ENCODE data around the gene TULP4.
A peak's percentile ranks its signal among the peaks of the same experiment; 100 is the strongest.

Gene TULP4, protein sequence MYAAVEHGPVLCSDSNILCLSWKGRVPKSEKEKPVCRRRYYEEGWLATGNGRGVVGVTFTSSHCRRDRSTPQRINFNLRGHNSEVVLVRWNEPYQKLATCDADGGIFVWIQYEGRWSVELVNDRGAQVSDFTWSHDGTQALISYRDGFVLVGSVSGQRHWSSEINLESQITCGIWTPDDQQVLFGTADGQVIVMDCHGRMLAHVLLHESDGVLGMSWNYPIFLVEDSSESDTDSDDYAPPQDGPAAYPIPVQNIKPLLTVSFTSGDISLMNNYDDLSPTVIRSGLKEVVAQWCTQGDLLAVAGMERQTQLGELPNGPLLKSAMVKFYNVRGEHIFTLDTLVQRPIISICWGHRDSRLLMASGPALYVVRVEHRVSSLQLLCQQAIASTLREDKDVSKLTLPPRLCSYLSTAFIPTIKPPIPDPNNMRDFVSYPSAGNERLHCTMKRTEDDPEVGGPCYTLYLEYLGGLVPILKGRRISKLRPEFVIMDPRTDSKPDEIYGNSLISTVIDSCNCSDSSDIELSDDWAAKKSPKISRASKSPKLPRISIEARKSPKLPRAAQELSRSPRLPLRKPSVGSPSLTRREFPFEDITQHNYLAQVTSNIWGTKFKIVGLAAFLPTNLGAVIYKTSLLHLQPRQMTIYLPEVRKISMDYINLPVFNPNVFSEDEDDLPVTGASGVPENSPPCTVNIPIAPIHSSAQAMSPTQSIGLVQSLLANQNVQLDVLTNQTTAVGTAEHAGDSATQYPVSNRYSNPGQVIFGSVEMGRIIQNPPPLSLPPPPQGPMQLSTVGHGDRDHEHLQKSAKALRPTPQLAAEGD (N-terminal part only)

GRCh38 chr6:158312165-158312564, at the start of gene TULP4:
TULP4 (plus strand) TSS chr6:158312465; CDS start chr6:158314017, 1,552 bp downstream.
- no peak for DNase-seq

DNA sequence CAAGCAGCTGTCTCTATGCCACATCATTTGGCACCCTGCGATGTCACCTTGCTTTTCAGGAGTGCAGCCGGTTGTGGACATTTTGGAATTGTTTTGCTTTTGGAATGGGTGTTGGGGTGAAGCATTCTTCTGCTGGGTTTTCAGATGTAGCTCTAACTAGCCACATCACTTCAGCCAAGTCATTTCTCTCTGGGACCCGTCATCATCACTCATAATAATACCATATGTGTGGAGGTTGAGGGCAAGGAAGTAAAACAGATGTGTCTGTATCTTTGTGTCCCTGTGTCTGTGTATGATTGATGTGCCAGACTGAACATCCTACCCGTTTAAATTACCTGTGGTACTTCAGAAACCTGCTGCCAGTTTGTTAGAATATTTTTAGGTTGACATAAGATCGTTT, 49.5 kb upstream of the TULP4 start:
- DNase-seq = peak; percentile 82

DNA sequence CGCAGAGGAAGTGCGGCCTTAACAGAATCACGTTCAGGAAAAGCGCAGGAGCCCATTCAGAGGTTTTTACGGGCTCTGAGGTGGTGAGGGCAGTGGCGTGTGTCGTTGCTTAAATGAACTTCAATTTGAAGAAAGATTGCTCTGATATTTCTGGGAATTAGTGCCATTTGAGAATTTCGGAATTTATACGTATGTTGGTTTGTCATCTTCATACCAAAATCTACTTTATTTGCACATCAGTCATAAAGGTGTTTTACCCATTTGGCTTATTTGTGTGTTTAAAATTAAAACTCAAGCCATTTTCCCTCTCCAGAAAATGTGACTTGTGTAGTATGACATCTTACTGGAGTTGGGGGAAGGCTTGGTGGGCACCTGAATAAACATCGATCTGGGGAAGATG, 48.1 kb upstream of the TULP4 start:
- DNase-seq = no peak

GRCh38 chr6:158266131-158266530, 46.1 kb upstream of the TULP4 start:
- no peak for DNase-seq

GRCh38 chr6:158268361-158269147, 43.7 kb upstream of the TULP4 start:
- no peak for DNase-seq

DNA sequence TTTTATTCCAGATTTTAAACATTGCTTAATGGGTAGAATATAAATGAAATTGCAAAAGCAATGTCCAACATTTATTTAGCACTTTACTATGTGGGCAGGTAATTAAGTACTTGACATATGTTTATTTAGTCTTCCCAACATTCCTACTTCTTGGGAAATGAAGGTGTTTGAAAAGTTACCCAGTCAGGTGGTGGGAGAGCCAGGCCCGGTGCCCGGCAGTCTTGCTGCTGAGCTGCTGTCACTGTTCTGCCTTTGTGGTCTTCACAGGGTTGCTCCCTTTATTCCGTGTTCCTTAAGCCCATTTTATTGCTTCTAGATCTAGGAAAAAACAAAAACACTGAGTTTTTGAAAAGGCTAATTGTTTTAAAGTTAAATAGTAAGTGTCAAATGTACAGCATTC, 42.6 kb upstream of the TULP4 start:
- no peak for DNase-seq

GRCh38 chr6:158270389-158271127, 41.7 kb upstream of the TULP4 start:
- DNase-seq = no peak

DNA sequence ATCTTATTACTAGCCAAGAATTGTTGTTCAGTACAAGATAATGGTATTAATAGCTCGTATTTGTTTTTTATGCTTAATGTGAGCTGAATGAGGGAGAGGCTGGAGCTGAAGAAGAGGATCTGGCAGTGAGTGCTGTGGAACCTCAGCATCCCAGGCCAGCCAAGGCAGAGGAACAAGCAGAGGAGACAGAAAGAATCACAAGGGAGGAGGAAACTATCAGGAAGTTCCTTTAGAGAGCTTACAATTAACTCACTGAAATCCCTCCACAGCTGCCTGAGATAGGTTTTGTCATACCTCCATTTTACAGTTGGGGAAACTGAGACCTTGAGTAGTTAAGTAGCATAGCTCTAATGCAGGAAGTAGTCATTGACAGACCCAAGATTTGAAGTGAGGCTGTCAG, 39.9 kb upstream of the TULP4 start:
- no peak for DNase-seq

DNA sequence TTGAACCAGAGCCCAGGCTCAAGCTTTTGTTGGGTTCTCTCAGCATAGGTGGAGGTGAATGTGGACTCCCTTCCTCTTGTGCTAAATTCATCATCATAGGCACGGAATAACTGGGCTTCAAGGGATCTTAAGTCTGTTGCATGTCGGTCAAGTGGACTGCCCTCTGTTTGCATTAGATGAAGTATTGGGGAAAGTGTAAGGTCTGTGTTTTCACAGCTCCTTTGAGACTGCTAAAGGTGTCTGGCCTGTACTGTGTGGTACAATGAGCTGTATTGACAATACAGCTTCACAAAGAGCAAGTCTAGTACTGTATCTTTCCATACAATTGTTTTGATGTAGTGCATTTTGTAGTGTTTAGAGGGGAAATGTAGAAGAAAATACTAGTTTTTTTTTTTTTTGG, 34.3 kb upstream of the TULP4 start:
- DNase-seq = no peak

- DNase-seq = no peak
Measured at GRCh38 chr6:158279615-158280014, 32.6 kb upstream of the TULP4 start.

DNA sequence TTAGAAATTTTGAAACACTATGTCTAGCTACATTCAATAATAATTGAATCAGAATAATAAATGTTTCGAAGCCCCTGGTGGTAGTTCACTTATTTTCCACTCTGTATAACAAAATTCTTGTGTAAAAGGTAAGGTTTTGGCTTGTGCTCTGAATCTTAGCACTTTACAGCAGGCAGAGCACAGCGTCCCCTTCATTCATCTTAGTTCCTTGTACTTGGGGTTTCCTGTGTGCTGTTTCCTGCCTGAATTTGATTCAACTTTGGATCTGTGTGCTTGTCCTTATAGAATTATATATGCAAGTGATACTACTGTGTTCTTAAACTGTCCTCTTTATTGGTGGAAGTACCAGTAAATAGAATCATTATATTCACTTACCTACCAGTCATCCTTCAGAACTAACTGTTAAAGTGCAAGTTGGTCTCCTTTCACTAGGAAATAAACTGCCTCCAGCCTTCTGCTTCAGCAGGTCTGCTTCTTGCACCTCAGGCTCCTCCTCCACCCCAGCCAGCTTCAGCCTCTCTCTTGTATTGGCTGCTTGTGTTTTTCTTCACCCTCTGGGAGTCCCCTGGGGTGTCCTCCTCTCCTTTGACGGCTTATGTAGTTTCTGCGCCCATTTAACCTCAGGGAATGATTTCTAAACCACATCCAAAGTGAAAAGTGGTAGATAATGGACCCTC, 28.8 kb upstream of the TULP4 start:
- peak; percentile 61 for DNase-seq

- DNase-seq = peak; percentile 57
Measured at GRCh38 chr6:158284007-158284875, 28.0 kb upstream of the TULP4 start.

DNA sequence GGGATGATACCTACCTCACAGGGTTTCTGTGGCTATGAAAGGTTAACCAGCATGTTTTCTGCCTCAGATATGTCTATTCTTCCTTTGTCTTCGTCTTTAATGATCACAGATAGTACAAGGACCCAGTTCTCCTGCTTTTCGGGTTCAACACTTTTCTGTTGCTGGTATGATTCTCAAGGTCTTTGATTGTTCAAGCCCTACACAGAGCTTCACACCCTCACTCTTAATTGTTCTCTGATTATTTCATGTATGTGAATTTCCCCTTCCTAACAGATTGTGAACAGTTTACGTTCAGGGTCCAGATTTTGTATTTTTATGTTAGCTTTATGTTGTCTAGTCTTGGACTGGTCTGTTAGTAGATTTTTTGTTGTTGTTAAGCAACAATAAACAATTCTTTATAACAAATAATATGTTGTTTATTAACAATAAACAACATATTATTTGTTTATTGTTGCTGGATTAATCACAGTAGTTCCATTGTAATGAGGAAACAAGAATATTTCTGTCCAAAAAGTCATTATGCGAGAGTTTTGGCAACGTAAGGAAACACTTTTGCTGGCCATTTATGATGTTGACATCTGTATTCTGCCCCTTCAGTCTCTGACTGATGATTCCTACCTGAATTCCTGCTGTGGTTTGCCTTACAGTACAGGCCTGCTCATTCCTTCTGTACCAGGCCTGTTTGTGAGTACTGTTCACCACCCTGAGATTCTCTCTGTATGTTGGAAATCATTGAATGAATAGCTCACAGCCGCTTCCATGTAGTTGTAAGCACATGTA, 27.2 kb upstream of the TULP4 start:
- no peak for DNase-seq

- no peak for DNase-seq
Measured at GRCh38 chr6:158285656-158286021, 26.6 kb upstream of the TULP4 start.

DNA sequence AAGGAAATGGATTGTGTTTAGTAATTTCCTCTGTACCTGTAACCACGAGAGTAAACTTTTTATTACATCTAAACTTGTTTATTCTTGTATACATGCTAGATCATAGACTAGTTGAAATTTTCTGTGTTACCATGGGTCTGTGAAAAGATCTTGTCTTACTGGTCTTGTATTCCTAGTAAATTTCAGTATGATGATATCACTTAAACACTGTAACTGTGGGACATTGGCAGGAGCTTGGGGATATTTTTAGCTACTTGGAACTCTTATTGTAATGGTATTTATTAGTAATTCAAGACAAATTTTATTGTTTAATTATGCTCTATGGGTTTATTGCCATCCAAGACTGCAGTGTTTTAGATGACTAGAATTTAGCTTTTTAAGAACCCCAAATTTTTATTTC, 25.9 kb upstream of the TULP4 start:
- DNase-seq = no peak

DNA sequence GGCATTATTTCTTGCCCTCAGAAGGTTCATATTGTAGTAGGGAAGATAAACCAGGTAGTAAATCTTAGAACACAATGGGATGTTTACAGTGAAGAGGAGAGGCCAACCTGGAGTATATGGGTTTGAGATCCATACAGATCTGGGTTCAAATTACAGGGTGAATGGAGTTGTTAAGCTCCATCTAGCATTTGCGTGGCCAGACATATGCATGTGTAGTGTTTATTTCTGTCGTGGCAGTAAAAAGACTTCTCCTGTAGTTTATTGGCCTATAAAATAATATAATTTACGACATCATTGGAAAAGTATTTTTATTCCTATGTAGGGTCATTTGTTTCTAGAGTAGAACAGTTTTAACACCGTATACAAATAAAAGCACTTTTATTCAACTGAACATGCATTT, 25.2 kb upstream of the TULP4 start:
- no peak for DNase-seq

DNA sequence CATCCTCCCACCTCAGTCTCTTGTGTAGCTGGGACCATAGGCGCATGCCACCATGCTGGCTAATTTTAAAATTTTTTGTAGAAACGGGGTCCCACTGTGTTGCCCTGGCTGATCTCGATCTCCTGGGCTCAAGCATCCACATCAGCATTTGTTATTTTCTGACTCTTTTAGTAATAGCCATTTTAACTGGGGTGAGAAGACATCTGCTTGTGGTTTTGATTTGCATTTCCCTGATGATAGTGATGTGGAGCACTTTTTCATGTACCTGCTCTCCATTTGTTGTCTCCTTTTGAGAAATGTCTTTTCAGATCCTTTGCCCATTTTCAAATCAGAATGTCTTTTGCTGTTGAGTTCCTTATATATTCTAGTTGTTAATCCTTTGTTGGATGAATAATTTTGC, 22.2 kb upstream of the TULP4 start:
- DNase-seq = no peak

DNA sequence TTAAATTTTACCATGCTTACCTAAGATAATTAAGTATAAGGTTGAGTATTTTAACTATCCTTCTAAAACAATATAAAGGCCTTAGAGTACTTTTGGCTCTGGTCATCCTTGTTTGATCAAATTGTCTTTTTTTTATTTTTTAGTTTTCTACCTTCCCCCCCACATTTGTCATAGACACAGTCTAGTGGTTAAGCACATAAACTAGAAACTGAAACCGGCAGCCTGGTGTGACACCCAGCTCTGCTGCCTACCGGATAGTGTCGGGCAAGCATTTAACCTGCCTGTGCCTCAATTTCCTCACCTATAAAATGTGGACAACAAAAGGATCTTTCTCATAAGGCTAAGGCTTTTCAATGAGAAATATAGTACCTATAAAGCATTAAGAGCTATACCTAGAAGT, 21.6 kb upstream of the TULP4 start:
- no peak for DNase-seq

DNA sequence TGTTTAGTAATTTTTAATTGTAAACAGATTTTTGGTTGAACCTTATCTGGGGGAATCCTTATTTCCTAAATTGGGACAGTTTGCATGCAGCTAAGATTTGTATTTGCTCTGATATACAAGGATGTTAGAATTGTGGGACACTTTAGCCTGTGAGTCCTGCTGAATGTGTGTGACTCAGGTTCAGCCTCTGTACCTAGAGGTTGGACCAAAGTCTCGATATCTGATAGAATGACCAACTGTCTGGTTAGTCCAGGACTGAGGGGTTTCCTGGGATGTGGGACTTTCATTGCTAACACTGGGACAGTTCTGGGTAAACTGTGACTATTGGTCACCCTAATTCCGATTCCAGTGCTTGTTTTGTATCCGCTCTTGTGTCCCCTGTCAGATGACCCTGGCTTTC, 20.2 kb upstream of the TULP4 start:
- DNase-seq = no peak

- peak; percentile 74 for DNase-seq
Measured at GRCh38 chr6:158293122-158293521, 19.1 kb upstream of the TULP4 start.

Measured in NCI-H69 (cell line).